ENCODE results near the gene VWC2.

Gene VWC2

GRCh38 chr7:49773218-49773935 is at the start of gene VWC2:
Gene VWC2 (plus strand): TSS chr7:49773638. CDS start chr7:49775436, 1,798 bp downstream.
- no peak for DNase-seq

- no peak for DNase-seq
These were observed 49.4 kb upstream of the VWC2 start for GRCh38 chr7:49724071-49724470.

GRCh38 chr7:49731836-49732235 is 41.6 kb upstream of the VWC2 start:
- no peak for DNase-seq

GRCh38 chr7:49762666-49763065 is 10.8 kb upstream of the VWC2 start:
- DNase-seq: no peak

- DNase-seq: no peak
These were observed 9.6 kb upstream of the VWC2 start for GRCh38 chr7:49763791-49764190.

GRCh38 chr7:49766966-49767365 is 6.5 kb upstream of the VWC2 start:
- no peak for DNase-seq

GRCh38 chr7:49767719-49768118 is 5.7 kb upstream of the VWC2 start:
- no peak for DNase-seq

- DNase-seq: no peak
These were observed 5.2 kb upstream of the VWC2 start for GRCh38 chr7:49768254-49768653.

- DNase-seq: no peak
These were observed 4.6 kb upstream of the VWC2 start for GRCh38 chr7:49768835-49769234.

GRCh38 chr7:49769285-49769857 is 4.1 kb upstream of the VWC2 start:
- no peak for DNase-seq

GRCh38 chr7:49770838-49771237 is 2.6 kb upstream of the VWC2 start:
- DNase-seq: no peak

- no peak for DNase-seq
These were observed 1.8 kb upstream of the VWC2 start for GRCh38 chr7:49771427-49772176.

- no peak for DNase-seq
These were observed 571 bp upstream of the VWC2 start for GRCh38 chr7:49772916-49773217.

- DNase-seq: no peak
These were observed 559 bp downstream of the VWC2 start for GRCh38 chr7:49773936-49774458.

- no peak for DNase-seq
These were observed 1.1 kb downstream of the VWC2 start for GRCh38 chr7:49774459-49775064.

- no peak for DNase-seq
These were observed 1.9 kb downstream of the VWC2 start for GRCh38 chr7:49775065-49775948.

- no peak for DNase-seq
These were observed 2.6 kb downstream of the VWC2 start for GRCh38 chr7:49775949-49776443.

- no peak for DNase-seq
These were observed 3.6 kb downstream of the VWC2 start for GRCh38 chr7:49776994-49777393.

GRCh38 chr7:49778731-49779270 is 5.4 kb downstream of the VWC2 start:
- DNase-seq: no peak

- no peak for DNase-seq
These were observed 7.5 kb downstream of the VWC2 start for GRCh38 chr7:49780953-49781352.

GRCh38 chr7:49781996-49782395 is 8.6 kb downstream of the VWC2 start:
- DNase-seq: no peak

- DNase-seq: no peak
These were observed 10.0 kb downstream of the VWC2 start for GRCh38 chr7:49783446-49783845.
